ENCODE measurements around the gene GGTA1. TPM values are rescaled to one million over a fixed set of nuclear protein-coding genes. Genes with fewer than 3 reads are reported as not detected.

Gene GGTA1
- total RNA-seq: not detected in 2 replicates

- H3K27ac ChIP-seq (ENCODE audit: low read depth, low read length): no peak within 1 kb of the TSS
- no peaks in the 10 kb centered on the region for H3K36me3 ChIP-seq (ENCODE audit: insufficient read depth, low read length)
- peak within 1 kb of the TSS; percentile 56 for H2AFZ ChIP-seq (ENCODE audit: low read length)
- no peak for TF ChIP-seq CTCF (IDR thresholded peaks at IDR 0.05; ENCODE audit: extremely low read depth, low read depth, low read length)
- H3K4me3 ChIP-seq (ENCODE audit: insufficient read depth, low read length): peak within 1 kb of the TSS; percentile 61
- peak; percentile 94 for DNase-seq (ENCODE audit: insufficient read length, low spot score, missing footprints)
- peak within 1 kb of the TSS; percentile 72 for H3K4me2 ChIP-seq (ENCODE audit: insufficient read depth, low read length)
- H3K4me1 ChIP-seq (ENCODE audit: insufficient read depth, low read length): peaks cover 16% of the 10 kb centered on the region
- H4K20me1 ChIP-seq (ENCODE audit: insufficient read depth, low read length): no peaks in the 10 kb centered on the region
- H3K79me2 ChIP-seq (ENCODE audit: insufficient read depth, low read length): no peaks in the 10 kb centered on the region
- peaks cover 6% of the 10 kb centered on the region for H3K9me3 ChIP-seq (ENCODE audit: low read depth, low read length)
- H3K27me3 ChIP-seq (ENCODE audit: insufficient read depth, low read length): peaks cover 32% of the 10 kb centered on the region
Observed at GRCh38 chr9:121499427-121500164, at the start of gene GGTA1. Gene GGTA1, minus strand, starts transcription at chr9:121499844. Its CDS starts 31,922 bp downstream, at chr9:121467922.

- Histone ChIP-seq H3K4me3 (ENCODE audit: insufficient read depth, low read length) (no peak overlapping the region), H2AFZ (ENCODE audit: low read length) (no peak overlapping the region), H3K9me3 (ENCODE audit: low read depth, low read length) (no peaks in the 10 kb centered on the region), H3K27me3 (ENCODE audit: insufficient read depth, low read length) (peaks cover 15% of the 10 kb centered on the region), H4K20me1 (ENCODE audit: insufficient read depth, low read length) (peaks cover 3% of the 10 kb centered on the region), H3K79me2 (ENCODE audit: insufficient read depth, low read length) (no peaks in the 10 kb centered on the region), H3K4me1 (ENCODE audit: insufficient read depth, low read length) (peaks cover 8% of the 10 kb centered on the region), H3K27ac (ENCODE audit: low read depth, low read length) (no peak overlapping the region), H3K4me2 (ENCODE audit: insufficient read depth, low read length) (no peak overlapping the region), H3K36me3 (ENCODE audit: insufficient read depth, low read length) (no peaks in the 10 kb centered on the region)
- no peak for DNase-seq (ENCODE audit: insufficient read length, low spot score, missing footprints)
- TF ChIP-seq CTCF (IDR thresholded peaks at IDR 0.05; ENCODE audit: extremely low read depth, low read depth, low read length): no peak
Observed at GRCh38 chr9:121548666-121549065, 49.0 kb upstream of the GGTA1 start.

- peak; percentile 99 for DNase-seq (ENCODE audit: insufficient read length, low spot score, missing footprints)
- Histone ChIP-seq H3K36me3 (ENCODE audit: insufficient read depth, low read length) (no peaks in the 10 kb centered on the region), H3K79me2 (ENCODE audit: insufficient read depth, low read length) (no peaks in the 10 kb centered on the region), H3K4me2 (ENCODE audit: insufficient read depth, low read length) (peak overlapping the region; percentile 72), H3K4me3 (ENCODE audit: insufficient read depth, low read length) (peak overlapping the region; percentile 51), H3K27me3 (ENCODE audit: insufficient read depth, low read length) (no peaks in the 10 kb centered on the region), H3K4me1 (ENCODE audit: insufficient read depth, low read length) (peaks cover 3% of the 10 kb centered on the region), H2AFZ (ENCODE audit: low read length) (peak overlapping the region; percentile 84), H4K20me1 (ENCODE audit: insufficient read depth, low read length) (no peaks in the 10 kb centered on the region), H3K9me3 (ENCODE audit: low read depth, low read length) (no peaks in the 10 kb centered on the region), H3K27ac (ENCODE audit: low read depth, low read length) (no peak overlapping the region)
- TF ChIP-seq CTCF (IDR thresholded peaks at IDR 0.05; ENCODE audit: extremely low read depth, low read depth, low read length): peak; percentile 82
Observed at GRCh38 chr9:121545875-121546423, 46.3 kb upstream of the GGTA1 start.

- DNase-seq (ENCODE audit: insufficient read length, low spot score, missing footprints): no peak
- Histone ChIP-seq H3K4me1 (ENCODE audit: insufficient read depth, low read length) (peaks cover 3% of the 10 kb centered on the region), H3K27me3 (ENCODE audit: insufficient read depth, low read length) (no peaks in the 10 kb centered on the region), H2AFZ (ENCODE audit: low read length) (no peak overlapping the region), H3K9me3 (ENCODE audit: low read depth, low read length) (no peaks in the 10 kb centered on the region), H3K4me2 (ENCODE audit: insufficient read depth, low read length) (peak overlapping the region; percentile 72), H3K27ac (ENCODE audit: low read depth, low read length) (no peak overlapping the region), H3K4me3 (ENCODE audit: insufficient read depth, low read length) (no peak overlapping the region), H3K36me3 (ENCODE audit: insufficient read depth, low read length) (no peaks in the 10 kb centered on the region), H3K79me2 (ENCODE audit: insufficient read depth, low read length) (no peaks in the 10 kb centered on the region), H4K20me1 (ENCODE audit: insufficient read depth, low read length) (no peaks in the 10 kb centered on the region)
- no peak for TF ChIP-seq CTCF (IDR thresholded peaks at IDR 0.05; ENCODE audit: extremely low read depth, low read depth, low read length)
Observed at GRCh38 chr9:121545150-121545874, 45.7 kb upstream of the GGTA1 start.
